HepG2 (cell line): ENCODE results near the gene CAVIN3. TPM values are rescaled to one million over a fixed set of nuclear protein-coding genes. Genes with fewer than 3 reads are reported as not detected.

Experiments used
- ATAC-seq: fragments of 200-7000 bp; cut with Tn5 transposase; 3 replicates; pipeline ENCODE4 v1.9.1; 2020; ENCODE audit warnings: mild to moderate bottlenecking, moderate library complexity
- BruUV-seq: library from RNA; stranded (reverse); fragments of 400-500 nt; replicated peaks from 2 replicates; lab custom pipeline; 2021; lab: Mats Ljungman, UMichigan
- CTCF ChIA-PET: fragments of 300-600 bp; formaldehyde crosslinking; extraction: SDS; loops from one replicate; lab custom pipeline; 2021; ENCODE audit warnings: low total read pairs, inconsistent platforms, low intra/inter-chr PET ratio; lab: Yijun Ruan, JAX
- POLR2A ChIA-PET: fragments of 350-600 bp; sonication (Branson Sonifier 250); formaldehyde crosslinking; loops from one replicate; lab custom pipeline; 2020; ENCODE audit warnings: antibody characterized with exemption, inconsistent platforms; lab: Yijun Ruan, JAX
- DNase-seq: peaks from one replicate; pipeline ENCODE4 v3.0.0-alpha.2; 2015; ENCODE audit warnings: low spot score
- FAIRE-seq: peaks from 3 replicates; lab custom pipeline; 2011; peaks lifted over from hg19 to GRCh38; lab: Jason Lieb, UNC
- H2AFZ ChIP-seq: one replicate; pipeline ENCODE4 v1.6.1; 2011; ENCODE audit warnings: low read length, inconsistent platforms
- H3K27ac ChIP-seq: fragments of 300-600 bp; 3 replicates; pipeline ENCODE4 v1.8.0; 2011; ENCODE audit warnings: mixed run types, mild to moderate bottlenecking, mixed read lengths, low read length, inconsistent platforms; ENCODE audit not compliant: insufficient read depth; ENCODE audit errors: extremely low read length
- H3K27me3 ChIP-seq, 2 experiments: fragments of 200-600 bp in 1 of 2; 2 replicates in 1 of 2; 3 replicates in 1 of 2; pipeline versions ENCODE4 v1.6.0 to v1.8.0; 2011; ENCODE audit warnings: low read length in 2 of 2, mild to moderate bottlenecking in 2 of 2, moderate library complexity in 2 of 2, inconsistent platforms in 1 of 2; ENCODE audit not compliant: insufficient read depth in 2 of 2, control insufficient read depth in 1 of 2
- H3K36me3 ChIP-seq, 2 experiments: fragments of 200-600 bp in 1 of 2; replicated peaks in 1 of 2; 2 replicates in 1 of 2; 3 replicates in 1 of 2; pipeline versions ENCODE4 v1.5.1 to v1.8.0; 2011; ENCODE audit warnings: low read length in 2 of 2, inconsistent platforms in 1 of 2; ENCODE audit not compliant: insufficient read depth in 2 of 2, control insufficient read depth in 1 of 2
- H3K4me1 ChIP-seq: 2 replicates; pipeline ENCODE4 v1.5.1; 2012; ENCODE audit warnings: low read length, inconsistent platforms; ENCODE audit not compliant: insufficient read depth
- H3K4me2 ChIP-seq: 2 replicates; pipeline ENCODE4 v1.6.0; 2011; ENCODE audit warnings: low read depth, low read length, inconsistent platforms
- H3K4me3 ChIP-seq, 3 experiments: fragments of 200-600 bp in 1 of 3; sonication (generic), shearing (Covaris generic) in 1 of 3; replicated peaks in 1 of 3; 2 replicates each; pipeline ENCODE4 v1.5.1; 2011 to 2016; ENCODE audit warnings: low read length in 3 of 3, inconsistent platforms in 2 of 3, low read depth in 2 of 3, mild to moderate bottlenecking in 2 of 3, control low read depth in 1 of 3, mixed read lengths in 1 of 3; ENCODE audit not compliant: insufficient read depth in 1 of 3
- H3K79me2 ChIP-seq: one replicate; pipeline ENCODE4 v1.6.1; 2011; ENCODE audit warnings: low read length, inconsistent platforms; ENCODE audit not compliant: insufficient read depth
- H3K9ac ChIP-seq: 2 replicates; pipeline ENCODE4 v1.6.0; 2011; ENCODE audit warnings: mild to moderate bottlenecking, low read depth, low read length, inconsistent platforms; ENCODE audit not compliant: insufficient read depth
- H3K9me3 ChIP-seq: 2 replicates; pipeline ENCODE4 v1.5.1; 2012; ENCODE audit warnings: mild to moderate bottlenecking, low read length
- H4K20me1 ChIP-seq: 2 replicates; pipeline ENCODE4 v1.6.0; 2011; ENCODE audit warnings: inconsistent platforms, mild to moderate bottlenecking, low read length, moderate library complexity; ENCODE audit not compliant: insufficient read depth
- ATM ChIP-seq: fragments of 450-650 bp; IDR thresholded peaks from 2 replicates; pipeline ENCODE4 v1.7.1; 2017; ENCODE audit warnings: mild to moderate bottlenecking, borderline replicate concordance
- CBX2 ChIP-seq, 2 experiments: fragments of 200-600 bp in 1 of 2; sonication (generic); formaldehyde crosslinking in 1 of 2; IDR thresholded peaks; 2 replicates each; pipeline versions ENCODE4 v1.7.0 to v1.8.1; 2018 to 2022; ENCODE audit warnings: low read depth in 2 of 2, low read length in 1 of 2, mild to moderate bottlenecking in 1 of 2, missing genetic modification reagents in 1 of 2
- GMEB2 ChIP-seq: IDR thresholded peaks from 2 replicates; pipeline ENCODE4 v1.6.1; 2016; ENCODE audit warnings: missing biosample characterization, missing genetic modification reagents, low read depth
- KMT2A ChIP-seq: sonication (generic); formaldehyde crosslinking; IDR thresholded peaks from 2 replicates; pipeline ENCODE4 v1.4.0; 2020; ENCODE audit warnings: missing genetic modification reagents
- RBAK ChIP-seq: sonication (generic); formaldehyde crosslinking; IDR thresholded peaks from 2 replicates; pipeline ENCODE4 v1.5.1; 2020; ENCODE audit warnings: mild to moderate bottlenecking, missing genetic modification reagents
- SIN3A ChIP-seq: IDR thresholded peaks from 2 replicates; pipeline ENCODE4 v1.6.1; 2011; ENCODE audit warnings: low read depth, mild to moderate bottlenecking, control low read depth, low read length, borderline replicate concordance
- SIN3B ChIP-seq: fragments of 150-350 bp; IDR thresholded peaks from 2 replicates; pipeline ENCODE4 v1.6.1; 2014; ENCODE audit warnings: low read length
- ZEB1 ChIP-seq: IDR thresholded peaks from 2 replicates; pipeline ENCODE4 v1.6.1; 2012; ENCODE audit warnings: mild to moderate bottlenecking, low read depth, inconsistent platforms; ENCODE audit not compliant: insufficient replicate concordance
- ZFP82 ChIP-seq: sonication (generic); formaldehyde crosslinking; IDR thresholded peaks from 2 replicates; pipeline ENCODE4 v1.5.1; 2020; ENCODE audit warnings: mild to moderate bottlenecking, missing genetic modification reagents, borderline replicate concordance
- ZNF180 ChIP-seq: sonication (generic); formaldehyde crosslinking; IDR thresholded peaks from 2 replicates; pipeline ENCODE4 v1.4.0; 2020; ENCODE audit warnings: low read depth, missing genetic modification reagents, borderline replicate concordance
- ZNF33B ChIP-seq: sonication (generic); formaldehyde crosslinking; IDR thresholded peaks from 2 replicates; pipeline ENCODE4 v1.5.1; 2020; ENCODE audit warnings: mild to moderate bottlenecking, missing genetic modification reagents
- ZNF496 ChIP-seq: sonication (generic); formaldehyde crosslinking; IDR thresholded peaks from 2 replicates; pipeline ENCODE4 v1.8.1; 2023; ENCODE audit warnings: mild to moderate bottlenecking, moderate library complexity, missing genetic modification reagents; ENCODE audit not compliant: insufficient replicate concordance
- ZNF598 ChIP-seq: sonication (generic); formaldehyde crosslinking; IDR thresholded peaks from 2 replicates; pipeline ENCODE4 v1.5.1; 2020; ENCODE audit warnings: mild to moderate bottlenecking, missing genetic modification reagents, borderline replicate concordance
- WGBS: methylation state at CpG from one replicate; pipeline ENCODE4 v1.1.6; 2017; ENCODE audit warnings: low lambda C conversion rate; 5-methylcytosine and 5-hydroxymethylcytosine counted together
- in situ Hi-C: cut with HindIII; loops from 2 replicates; pipeline ENCODE4 v1.10.0; 2017; ENCODE audit warnings: low pct_unique_long_range_greater_than_20kb; ENCODE audit not compliant: extremely low pct_ligation_motif_present
- intact Hi-C: fragments of 100-400 bp; cut with micrococcal nuclease; formaldehyde crosslinking; loops from one replicate; pipeline ENCODE4 v1.10.0; 2022; ENCODE audit not compliant: unreplicated experiment
- polyA plus RNA-seq, 8 experiments: library from polyadenylated mRNA; depleted of rRNA in 3 of 8; stranded (reverse) in 7 of 8; unstranded in 1 of 8; fragments of >200 nt; fragmentation: Illumina TruSeq in 4 of 8; extraction: Trizol in 4 of 8; gene quantifications; 2 replicates each; pipeline versions ENCODE4 v1.2.1 to v1.2.3, GENCODE V29; 2011 to 2016; ENCODE audit warnings: low read depth in 4 of 8, missing spikeins in 1 of 8, mixed read lengths in 1 of 8; ENCODE audit not compliant: insufficient read depth in 1 of 8
- total RNA-seq, 5 experiments: library from RNA; depleted of rRNA; stranded (reverse); fragments of >200 nt; fragmentation: Illumina TruSeq; extraction: Trizol; gene quantifications; 2 replicates each; pipeline ENCODE4 v1.2.3, GENCODE V29; 2016; ENCODE audit warnings: low read depth in 1 of 5
- TF ChIP-seq, protein P1 (sequence below): sonication (generic); formaldehyde crosslinking; IDR thresholded peaks from 2 replicates; pipeline ENCODE4 v1.4.0; 2020; ENCODE audit warnings: mild to moderate bottlenecking, missing genetic modification reagents

Gene CAVIN3
- total and polyA plus RNA-seq, 2 of the 13 experiments (the other 11 are each of a cell fraction or from before 2014, with no cell fraction given): not detected

GRCh38 chr11:6270584-6271246, 49.6 kb downstream of the CAVIN3 start:
- H3K27me3 ChIP-seq: no peaks in the 10 kb centered on the region; a peak in 3 of 5 replicates
- TF ChIP-seq CBX2 (IDR thresholded peaks at IDR 0.05; ENCODE audit: low read depth, low read length): no peak
- no peak for TF ChIP-seq CBX2 (CRISPR knock-in tag; IDR thresholded peaks at IDR 0.05; ENCODE audit: low read depth)
- TF ChIP-seq, protein P1, sequence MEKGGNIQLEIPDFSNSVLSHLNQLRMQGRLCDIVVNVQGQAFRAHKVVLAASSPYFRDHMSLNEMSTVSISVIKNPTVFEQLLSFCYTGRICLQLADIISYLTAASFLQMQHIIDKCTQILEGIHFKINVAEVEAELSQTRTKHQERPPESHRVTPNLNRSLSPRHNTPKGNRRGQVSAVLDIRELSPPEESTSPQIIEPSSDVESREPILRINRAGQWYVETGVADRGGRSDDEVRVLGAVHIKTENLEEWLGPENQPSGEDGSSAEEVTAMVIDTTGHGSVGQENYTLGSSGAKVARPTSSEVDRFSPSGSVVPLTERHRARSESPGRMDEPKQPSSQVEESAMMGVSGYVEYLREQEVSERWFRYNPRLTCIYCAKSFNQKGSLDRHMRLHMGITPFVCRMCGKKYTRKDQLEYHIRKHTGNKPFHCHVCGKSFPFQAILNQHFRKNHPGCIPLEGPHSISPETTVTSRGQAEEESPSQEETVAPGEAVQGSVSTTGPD (CRISPR knock-in tag): no peak
- TF ChIP-seq ZEB1: no peak
- no peak for TF ChIP-seq RBAK (CRISPR knock-in tag)
- TF ChIP-seq SIN3B: no peak
- no peak for TF ChIP-seq ZNF180 (CRISPR knock-in tag)
- no peak for TF ChIP-seq GMEB2 (CRISPR knock-in tag)
- no peak for TF ChIP-seq SIN3A
- no peak for TF ChIP-seq ZFP82 (CRISPR knock-in tag)
- TF ChIP-seq ATM: no peak
- no peak for TF ChIP-seq ZNF598
- no peak for TF ChIP-seq ZNF33B (CRISPR knock-in tag)
- TF ChIP-seq KMT2A: no peak
- TF ChIP-seq ZNF496 (CRISPR knock-in tag): no peak
- H3K4me1 ChIP-seq: no peaks in the 10 kb centered on the region
- H3K36me3 ChIP-seq: no peaks in the 10 kb centered on the region
- H3K9ac ChIP-seq: no peak overlapping the region
- POLR2A ChIA-PET: no interaction called here
- no peak overlapping the region for H2AFZ ChIP-seq
- ATAC-seq (no peak), FAIRE-seq (no peak), DNase-seq (no peak)
- no peak overlapping the region for H3K4me3 ChIP-seq
- no peaks in the 10 kb centered on the region for H3K79me2 ChIP-seq
- no peak overlapping the region for H3K4me2 ChIP-seq
- H4K20me1 ChIP-seq: no peaks in the 10 kb centered on the region
- WGBS: 70% methylated on average over 27 of the region's 41 CpGs
- CTCF ChIA-PET: no interaction called here
- BruUV-seq: no TSS peak
- no peaks in the 10 kb centered on the region for H3K9me3 ChIP-seq
- intact Hi-C loops (no loop called here), in situ Hi-C loops (no loop called here)
- no peak overlapping the region for H3K27ac ChIP-seq
